HG03066 (cell line): Measurements from ENCODE around the gene BRD4.
"Not testable (repeated sequence)": the region's sequence is repeated elsewhere in the genome, so short reads cannot be mapped to it uniquely, and the experiment has no call there.

ENCODE experiments used
- ATAC-seq: cut with Tn5 transposase; IDR thresholded peaks from one replicate; pipeline ENCODE4 v1.9.1; 2021; ENCODE audit warnings: low read depth; ENCODE audit not compliant: unreplicated experiment

Gene BRD4

DNA sequence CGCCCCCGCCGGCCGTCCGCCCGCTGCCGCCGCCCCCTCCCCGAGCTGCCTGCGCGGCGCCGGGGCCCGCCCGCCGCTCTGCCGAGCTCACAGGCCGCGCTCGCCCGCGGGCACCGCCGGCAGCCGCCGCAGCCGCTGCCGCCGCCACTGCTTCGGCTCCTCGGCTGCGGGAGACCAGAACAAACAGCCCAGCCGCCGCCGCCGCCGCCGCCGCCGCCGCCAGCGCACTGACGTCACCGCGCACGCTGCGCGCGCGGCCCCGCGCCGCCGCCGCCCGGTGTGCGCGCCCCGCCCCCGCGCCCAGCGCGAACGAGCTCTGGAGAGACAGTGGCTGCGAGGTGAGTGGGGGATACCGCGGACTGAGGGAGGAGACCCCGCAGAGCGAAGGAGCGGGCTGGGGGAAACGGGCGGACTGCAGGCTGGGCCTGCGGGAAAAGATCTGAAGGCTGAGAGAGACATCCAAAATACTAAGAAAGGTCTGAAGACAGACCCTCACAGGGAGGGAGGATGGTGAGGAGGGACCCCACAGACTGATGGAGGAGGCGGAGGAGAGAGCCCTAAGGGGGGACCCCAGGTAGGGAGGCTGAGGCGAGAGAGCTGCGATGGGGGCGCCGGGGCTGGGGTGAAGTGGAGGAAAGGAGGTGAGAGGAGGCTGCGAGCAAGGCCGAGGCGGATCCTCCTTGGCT lies at the start of gene BRD4:
Gene BRD4, minus strand, starts transcription at position 229 of the 686 bp plus-strand sequence. CDS start 59,440 bp downstream, outside the sequence.
- no peak for ATAC-seq

DNA sequence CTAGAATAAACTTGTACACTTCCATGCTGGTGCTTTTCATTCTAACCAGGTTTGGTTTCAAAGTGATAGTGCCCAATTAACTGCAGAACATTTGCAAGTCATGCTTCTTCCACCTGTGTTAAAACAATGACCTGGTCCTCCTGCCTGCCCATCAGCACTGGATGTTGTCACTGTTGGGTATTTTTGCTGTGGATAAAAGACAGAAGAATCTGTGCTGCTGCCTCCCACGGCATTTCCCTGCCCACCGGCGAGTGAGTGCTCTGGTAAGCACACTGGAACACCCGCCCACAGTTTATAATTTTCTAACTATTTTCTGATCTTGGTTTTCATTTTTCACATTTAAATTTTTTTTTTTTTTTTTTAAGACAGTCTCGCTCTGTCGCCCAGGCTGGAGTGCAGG lies 49.5 kb upstream of the BRD4 start:
- ATAC-seq: no peak

DNA sequence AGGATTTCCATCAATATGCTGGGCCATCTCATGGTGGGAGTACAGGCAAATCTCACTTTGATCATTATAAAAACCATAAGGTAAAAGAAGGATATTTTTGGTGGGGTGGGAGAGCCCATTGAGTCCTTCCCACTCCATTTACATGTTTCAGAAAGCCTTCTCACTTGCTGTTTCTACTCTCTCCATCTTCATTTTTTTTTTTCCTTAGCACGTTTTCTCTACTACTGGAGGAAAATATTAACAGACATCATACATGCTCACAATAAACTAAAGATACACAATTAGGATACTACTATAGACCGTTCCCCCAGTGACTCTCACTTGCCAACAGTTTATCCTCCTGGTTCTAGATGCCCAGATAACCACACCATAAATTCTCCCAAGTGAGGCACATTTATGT lies 49.1 kb upstream of the BRD4 start:
- ATAC-seq: no peak

DNA sequence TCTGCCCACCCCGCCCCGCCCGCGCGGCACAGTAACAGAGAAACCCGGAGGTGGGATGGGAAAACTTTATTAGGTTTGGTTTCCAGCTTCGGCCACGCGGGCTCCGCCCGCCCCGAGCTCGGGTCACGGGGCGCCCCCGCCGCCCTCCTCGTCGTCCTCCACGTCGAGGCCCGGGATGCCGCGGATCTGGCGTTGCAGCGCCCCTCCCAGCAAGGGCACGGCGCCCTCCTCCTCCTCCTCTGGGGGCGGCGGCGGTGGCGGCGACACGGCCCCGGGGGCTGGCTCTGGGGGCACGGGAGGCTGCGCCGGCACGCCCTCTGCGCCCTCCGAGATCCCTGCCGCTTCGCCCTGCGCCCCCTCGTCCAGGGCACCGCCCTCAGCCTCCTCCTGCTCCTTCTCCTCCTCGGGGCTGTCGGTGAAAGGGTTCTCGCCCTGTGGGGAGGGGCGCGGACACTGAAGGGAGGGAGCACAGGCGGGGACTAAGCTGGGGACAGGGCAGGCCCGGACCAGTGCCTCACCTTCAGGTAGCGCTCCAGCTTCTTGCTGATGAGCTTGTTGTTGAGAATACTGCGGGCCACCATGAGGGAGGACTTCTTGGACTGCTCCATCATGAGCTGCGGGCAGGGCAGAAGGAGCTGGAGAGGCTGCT lies 47.8 kb upstream of the BRD4 start:
- peak; percentile 37 for ATAC-seq

DNA sequence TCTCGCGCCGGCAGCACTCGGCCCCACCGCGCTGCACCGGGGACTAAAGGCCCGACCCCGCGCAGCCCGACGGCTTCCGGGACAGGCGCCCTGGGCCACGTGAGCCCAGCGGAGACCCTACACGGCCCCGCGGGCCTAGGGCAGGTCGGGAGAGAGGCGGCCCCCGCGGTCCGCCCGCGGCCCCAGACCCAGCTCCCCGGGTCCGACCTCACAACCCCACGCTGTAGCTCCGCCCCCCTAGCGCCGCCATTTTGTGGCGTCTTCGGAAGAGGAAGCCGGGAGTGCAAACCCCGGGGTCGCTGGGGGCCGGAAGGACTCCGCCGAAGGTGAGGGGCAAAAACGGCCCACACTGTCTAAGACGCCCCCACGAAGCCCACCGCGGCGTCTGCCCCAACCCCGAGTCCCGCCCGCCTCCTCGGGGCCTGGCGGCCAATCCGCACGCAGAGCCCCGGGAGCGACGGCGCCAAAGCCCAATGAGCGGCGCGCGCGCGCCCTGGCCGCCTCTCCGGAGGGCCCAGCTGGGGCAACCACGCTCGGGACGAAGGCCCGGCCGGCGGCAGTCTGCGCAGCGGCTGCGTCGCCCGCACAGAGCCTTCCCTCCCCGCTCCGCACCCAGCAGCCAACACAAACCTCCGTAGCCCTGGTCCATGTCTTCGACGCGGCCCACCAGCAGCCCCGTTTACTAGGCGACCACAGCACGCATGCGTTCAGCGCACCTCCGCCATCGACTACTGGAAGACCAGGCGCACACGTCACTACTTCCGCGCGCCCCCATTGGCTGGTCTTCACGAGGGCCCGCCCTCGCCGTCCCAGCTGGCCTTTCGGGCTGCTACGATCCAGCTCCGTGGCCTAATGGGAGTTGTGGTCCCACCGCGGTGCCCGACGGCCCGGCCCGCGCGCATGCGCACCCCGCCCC lies 47.0 kb upstream of the BRD4 start, which contains the start of gene AKAP8:
Gene AKAP8, minus strand, starts transcription at position 705 of the 916 bp plus-strand sequence. Its CDS starts 56 bp downstream, at position 649.
- peak; percentile 73 for ATAC-seq

DNA sequence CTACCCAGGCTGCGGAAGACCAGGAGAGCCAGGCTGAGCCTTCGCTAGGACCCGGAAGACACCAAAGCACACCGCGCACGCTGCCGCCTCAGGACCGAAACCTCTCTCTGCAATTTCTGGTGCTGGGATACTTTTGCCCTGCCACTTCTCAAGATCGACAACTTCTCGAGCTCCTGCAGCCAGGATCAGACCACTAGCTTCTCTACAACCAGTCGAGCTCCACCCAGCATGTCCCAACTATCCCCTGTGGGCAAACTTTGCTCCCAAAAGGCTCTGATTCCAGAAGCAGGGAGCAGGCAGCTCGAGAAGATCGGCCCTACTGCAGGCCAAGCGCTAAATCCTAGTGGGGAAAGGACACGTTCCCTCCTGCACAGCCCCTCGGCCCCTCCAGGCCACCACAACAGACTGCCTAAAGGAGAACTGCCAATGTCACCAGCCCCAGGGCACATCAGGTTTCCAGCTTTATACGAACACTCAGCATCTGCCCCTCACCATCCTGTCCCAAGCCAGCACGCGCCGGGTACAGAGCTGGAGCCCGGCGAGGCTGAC lies 46.3 kb upstream of the BRD4 start:
- no peak for ATAC-seq

DNA sequence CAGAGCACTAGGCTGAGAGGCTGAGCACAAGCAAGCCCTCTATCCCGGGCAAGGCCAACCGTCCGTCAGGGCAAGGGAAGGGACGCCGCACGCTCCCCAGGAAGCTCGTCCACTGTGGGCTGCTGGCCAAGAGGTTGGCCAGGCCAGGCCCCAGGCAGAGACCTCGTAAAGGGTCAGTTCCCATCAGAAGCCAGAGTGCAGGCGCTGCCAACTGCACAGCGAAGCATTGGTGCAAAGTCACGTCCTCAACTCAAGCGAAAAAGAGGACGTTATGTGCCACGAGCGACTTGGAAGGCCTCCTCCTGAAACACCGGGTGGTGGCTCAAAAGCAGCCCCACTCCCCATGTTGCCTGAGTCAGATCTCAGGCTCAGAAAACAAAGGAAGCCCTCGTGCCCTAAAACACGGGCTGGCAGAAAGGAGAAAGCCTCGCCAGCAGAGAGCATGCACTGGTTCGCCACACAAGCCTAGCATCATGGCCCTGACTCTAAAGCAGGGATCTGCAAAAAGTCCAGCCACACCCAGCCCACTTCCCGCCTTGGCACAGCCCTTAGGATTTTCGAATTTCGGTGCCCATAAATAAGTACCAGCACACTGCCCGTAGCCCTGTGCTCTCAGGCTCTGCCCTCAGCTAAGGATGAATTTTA lies 42.6 kb upstream of the BRD4 start:
- no peak for ATAC-seq

DNA sequence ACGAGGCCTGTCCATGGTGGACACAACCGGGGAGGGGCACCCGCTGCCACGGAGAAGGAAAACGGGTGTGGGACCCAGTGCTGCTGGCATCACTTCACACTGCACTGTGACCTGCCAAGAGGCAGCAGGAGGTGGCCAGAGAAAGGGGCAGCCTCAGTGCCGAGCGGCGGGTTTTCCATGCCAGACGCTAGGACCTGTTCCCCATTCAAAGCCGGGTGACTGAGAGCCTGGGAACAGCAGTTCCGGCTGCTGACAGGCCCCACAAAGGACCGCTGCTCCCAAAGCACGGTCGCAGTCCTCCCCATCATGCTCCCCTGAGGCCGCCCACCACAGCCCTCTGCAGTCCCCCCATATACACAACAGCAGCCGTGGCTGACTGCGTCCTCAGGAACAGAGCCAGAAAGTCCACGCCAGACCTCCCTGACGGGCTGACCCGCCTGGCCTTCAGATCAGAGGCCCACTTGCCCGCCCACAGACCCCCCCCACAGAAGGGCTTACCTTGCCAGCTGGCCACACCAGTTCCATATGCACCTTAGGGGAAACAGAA lies 41.8 kb upstream of the BRD4 start:
- ATAC-seq: no peak

DNA sequence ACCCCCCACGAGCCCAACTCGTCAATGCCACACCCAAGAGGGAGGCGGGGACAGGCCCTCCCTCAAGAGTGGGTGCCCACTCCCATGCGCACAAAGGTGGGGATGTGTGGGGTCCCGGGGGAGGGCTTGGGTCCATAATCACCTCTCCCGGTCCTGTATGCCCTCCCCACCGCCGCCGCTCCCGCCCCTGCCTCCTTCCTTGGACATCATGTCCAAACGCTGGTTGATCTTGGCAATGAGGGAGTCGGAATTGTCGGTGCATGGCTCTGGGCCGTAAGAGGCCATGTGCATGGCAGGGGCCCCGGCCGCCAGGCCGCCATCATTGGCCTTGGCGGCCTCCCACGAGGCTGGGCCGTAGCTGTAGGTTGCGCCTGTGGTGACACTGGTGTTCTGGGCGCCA lies 41.3 kb upstream of the BRD4 start:
- no peak for ATAC-seq

DNA sequence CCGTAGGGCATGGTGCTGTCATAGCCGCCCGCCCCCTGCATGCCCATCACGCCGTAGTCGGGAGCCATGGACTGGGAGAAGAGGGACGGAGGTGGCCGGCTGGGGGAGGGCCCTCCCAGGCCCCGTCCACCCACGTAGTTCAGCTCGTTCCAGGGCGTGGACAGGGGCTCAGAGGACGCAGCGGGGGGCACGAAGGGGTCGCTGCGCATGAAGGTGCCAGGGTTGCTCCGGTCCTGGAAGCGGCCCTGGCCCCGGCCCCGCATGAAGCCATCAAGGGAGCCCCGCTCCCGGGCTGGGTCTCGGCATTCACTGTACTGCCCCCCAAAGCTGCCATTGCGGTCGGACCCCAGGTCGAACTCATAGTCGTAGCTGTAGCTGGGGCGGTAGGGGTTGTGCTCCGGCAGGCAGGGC lies 40.6 kb upstream of the BRD4 start:
- no peak for ATAC-seq

DNA sequence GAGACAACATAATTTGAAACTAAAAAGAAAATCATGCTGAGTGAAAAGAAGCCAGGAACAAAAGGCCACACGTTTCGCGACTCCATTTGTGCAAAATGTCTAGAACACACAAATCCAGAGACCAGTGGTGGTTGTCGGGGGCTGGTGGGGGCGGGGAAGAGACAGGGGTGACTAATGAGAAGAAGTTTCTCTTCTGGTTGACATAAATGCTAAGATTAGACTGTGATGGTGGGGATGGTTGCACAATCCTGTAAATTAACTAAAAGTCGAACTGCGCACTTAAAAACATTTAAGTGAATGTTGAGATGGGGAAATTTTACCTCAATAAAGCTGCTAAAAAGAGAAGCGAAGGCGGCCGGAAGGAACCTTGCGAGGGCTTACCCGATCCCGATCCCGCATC lies 40.1 kb upstream of the BRD4 start:
- no peak for ATAC-seq

DNA sequence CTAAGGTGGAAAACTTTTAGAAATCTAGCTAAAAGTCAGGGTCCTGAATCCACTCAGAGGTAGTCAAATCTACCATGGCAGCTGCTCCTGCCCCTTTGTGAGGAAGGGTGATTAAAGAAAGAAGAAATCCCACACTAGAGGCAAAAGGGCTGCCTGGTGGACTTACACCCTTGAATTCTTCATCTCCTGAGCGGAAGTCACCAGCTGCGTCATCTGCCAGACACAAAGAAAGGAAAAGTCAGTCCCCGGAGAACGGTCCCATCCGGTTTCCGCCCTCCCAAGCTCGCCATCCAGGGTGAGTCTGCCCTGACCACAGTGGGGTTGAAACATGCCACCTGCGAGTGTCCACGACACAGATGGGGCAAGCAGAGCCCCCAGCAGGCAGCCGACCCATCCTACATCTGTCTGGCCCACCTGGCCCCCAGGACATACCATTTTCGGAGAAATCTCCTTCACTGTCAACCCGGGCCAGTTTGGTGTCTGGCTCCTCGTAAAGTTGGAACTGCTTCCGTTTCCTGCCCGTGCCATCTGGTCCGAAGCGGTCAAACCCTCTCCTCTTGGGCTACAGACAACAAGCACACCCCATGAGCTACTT lies 39.5 kb upstream of the BRD4 start:
- ATAC-seq: no peak

DNA sequence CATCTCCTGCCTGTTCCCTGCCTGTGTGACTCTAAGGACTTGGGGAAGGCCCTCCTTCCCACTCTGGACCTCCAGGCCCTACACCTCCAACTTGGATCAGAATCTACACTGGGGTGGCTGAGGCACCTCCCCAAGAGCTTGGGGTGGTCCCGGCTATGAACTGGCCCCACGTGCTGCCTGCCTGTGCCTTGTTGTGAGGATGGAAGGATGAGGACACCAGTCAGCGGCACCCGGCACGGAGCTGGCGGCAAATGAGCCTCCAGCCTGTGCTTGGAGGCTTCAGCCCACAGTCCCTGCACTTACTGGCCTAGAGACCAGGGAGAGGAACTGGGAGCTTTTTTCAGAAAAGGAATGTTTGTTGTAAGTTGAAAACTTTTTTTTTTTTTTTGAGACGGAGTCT lies 38.8 kb upstream of the BRD4 start:
- ATAC-seq: no peak

DNA sequence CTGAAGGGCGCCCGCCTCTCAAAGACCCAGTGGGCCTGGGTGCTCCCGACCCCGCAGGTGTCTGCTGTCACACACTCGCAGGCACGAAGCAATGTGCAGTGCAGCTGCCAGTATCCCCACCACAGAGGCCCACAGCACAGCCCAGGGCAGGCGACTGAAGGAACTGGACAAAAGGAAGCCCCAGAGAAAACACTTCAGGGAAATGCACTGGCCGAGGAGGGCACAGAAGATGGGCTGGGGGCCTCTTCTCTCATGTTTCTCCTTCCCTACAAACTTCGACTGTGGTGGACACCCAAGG lies 37.2 kb upstream of the BRD4 start:
- ATAC-seq: no peak

DNA sequence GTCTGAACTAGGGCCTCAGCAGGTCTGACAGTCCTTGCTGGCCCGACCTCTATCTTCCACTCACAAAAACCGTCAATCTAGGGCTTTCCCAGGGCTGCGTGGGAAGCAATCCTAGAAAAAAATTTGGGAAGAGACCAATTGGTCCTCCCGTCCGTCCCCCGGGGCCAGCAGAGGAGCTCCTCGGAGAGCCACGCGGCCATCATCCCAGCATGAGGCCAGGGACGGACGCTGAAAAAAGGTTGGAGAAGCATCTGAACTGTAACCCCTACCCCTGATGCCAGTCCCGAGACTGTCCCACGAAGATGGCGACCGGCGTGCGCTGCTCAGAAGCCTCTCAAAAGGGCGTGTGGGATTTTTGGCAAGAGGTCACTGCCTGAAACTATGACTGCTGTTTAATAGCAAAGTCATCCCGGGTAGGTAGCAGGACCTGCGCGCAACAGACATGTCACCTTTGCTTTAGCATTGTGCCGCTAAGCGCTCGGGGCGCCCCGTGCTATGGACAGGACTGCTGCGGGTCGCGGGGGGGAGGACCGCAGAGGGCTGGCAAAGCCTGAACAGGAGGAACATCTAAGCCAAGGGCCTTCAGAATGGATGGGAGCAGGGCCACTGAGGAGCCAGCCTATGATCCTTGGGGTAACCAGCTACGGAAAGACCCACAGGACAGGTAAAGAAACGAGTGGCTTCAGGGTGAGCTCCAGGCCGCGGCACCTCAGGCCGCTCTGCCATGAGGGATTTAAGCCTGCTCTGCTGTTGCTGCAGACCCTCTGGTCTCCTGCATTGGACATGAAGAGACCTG lies 36.7 kb upstream of the BRD4 start:
- no peak for ATAC-seq

DNA sequence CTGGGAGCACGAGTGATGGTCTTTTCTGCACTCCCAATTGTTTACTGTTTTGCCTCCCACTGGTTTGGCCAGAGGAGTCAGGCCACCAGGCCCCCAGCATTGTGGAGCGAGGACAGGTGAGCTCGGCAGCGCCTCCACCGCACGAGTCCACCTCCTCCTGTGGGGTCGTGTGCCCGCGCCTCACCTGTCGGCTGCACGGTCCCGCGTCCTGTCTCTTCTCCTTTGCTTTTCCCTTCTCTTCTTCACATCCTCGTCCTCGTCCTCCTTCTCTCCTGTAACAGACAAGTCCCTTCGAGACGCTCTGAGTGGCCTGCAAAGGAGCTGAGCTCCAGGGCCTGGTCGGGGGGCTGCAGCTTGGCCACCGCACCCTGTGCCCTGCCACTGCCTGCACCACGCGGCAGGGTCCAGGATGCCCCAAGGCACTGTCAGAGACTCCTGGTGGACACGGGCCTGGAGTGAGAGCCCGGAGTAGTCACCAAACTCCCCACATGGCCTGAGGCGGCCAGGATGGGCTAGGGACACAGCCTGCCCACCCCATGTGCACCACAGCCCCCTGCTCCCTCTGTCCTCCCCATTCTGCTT lies 35.8 kb upstream of the BRD4 start:
- no peak for ATAC-seq

DNA sequence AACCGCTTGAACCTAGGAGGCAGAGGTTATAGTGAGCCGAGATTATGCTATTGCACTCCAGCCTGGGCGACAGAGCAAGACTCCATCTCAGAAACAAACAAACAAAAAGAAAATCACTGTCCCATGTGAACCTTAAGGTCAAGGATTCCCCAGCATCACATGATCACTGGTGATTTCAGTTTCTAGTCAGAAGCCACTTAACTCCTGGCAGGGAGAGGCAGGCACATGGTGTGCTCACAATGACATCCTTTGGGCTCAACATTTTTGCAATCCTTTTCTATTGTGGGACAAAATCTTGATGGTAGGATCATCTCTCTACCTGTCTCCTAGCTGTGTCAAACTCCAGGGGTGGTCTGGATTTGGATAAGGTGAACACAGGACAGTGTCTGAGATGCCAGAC lies 35.1 kb upstream of the BRD4 start:
- ATAC-seq: no peak

DNA sequence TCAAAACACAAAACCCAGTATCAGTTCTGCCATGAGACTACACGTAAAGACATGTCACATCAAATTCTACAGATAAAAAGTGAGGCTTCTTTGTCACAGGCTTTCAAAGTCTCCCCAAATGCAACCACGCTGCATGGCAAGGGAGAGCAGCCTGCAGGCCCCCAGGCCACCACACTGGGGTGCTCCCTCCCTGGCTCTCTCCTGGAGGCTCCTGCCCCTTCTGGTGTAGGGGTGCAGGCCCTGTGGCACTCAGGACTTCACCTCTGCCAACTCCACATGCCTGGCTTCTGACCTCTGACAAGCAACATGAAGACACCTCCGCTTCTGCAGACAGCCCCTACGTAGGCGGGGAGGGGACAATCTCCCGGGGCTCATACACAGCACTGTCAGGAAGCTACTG lies 32.9 kb upstream of the BRD4 start:
- ATAC-seq: no peak

DNA sequence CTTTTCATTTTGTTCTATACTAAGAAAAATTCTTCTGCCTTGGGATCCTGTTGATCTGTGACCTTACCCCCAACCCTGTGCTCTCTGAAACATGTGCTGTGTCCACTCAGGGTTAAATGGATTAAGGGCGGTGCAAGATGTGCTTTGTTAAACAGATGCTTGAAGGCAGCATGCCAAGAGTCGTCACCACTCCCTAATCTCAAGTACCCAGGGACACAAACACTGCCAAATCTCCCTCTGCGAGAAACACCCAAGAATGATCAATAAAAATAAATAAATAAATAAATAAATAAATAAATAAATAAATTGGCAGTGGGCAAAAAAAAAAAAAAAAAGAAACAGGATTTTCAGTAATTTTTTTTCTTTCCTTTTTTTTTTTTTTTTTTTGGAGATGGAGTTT lies 31.5 kb upstream of the BRD4 start:
- ATAC-seq: not testable (repeated sequence)
